Glomerular visceral epithelial cell (primary cell): ENCODE data around the gene ADGRV1.
"Not testable (repeated sequence)": the region's sequence is repeated elsewhere in the genome, so short reads cannot be mapped to it uniquely, and the experiment has no call there.

Experiments
- DNase-seq: peaks from one replicate; pipeline ENCODE4 v3.0.0-alpha.2; 2016; ENCODE audit errors: extremely low spot score

The ADGRV1 gene

DNA sequence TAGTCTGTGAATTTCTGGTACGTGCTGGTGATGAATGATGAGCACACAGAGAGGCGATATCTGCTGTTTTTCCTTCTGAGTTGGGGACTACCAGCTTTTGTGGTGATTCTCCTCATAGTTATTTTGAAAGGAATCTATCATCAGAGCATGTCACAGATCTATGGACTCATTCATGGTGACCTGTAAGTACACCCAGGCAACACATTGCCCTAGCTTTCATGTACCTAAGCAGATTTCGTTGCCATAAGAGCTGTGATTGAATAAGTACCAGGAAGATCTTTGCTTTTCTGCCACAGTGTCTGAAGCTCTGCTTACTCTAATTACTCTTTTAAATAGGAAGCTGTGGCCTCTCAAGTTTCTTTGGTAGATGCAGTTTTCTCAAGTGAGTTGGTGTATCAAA, 426.7 kb downstream of the ADGRV1 start:
- DNase-seq, result no peak

DNA sequence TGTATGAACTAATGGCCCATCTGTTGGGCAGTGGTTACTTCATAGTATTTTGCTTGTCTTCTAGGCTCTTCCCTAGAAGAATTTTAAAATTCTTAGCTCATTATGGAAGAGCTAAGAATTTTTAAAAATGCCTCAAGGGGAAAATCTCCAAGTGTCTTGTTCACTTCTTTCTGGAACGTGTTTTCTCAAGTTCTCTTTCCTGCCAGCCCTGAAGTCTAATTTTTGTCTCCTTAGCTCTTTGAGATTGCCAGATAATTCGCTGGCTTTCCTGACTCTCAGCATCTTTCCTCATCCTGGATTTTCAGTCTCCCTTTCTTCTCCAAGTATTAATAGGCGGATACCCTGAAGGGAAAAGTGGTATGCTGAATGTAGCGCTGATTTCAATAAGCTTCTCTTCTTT, 429.1 kb downstream of the ADGRV1 start:
- no peak for DNase-seq

DNA sequence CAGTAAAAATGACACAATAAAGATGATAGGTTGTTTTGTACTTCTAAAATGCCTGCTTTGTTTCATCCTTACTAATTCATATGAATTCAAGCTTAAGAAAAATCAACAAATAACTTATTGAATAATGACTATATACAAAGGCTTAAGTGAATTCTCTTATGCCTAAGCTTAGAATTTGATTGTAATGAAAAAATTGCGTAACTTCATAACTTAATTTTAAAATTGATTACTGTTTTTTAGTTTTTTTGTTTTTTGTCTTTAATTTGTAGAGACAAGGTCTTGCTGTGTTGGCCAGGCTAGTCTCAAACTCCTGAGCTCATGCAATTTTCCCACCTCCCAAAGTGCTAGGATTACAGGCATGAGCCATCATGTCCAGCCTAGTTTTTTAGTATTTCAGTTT, 432.6 kb downstream of the ADGRV1 start:
- DNase-seq, result no peak

DNA sequence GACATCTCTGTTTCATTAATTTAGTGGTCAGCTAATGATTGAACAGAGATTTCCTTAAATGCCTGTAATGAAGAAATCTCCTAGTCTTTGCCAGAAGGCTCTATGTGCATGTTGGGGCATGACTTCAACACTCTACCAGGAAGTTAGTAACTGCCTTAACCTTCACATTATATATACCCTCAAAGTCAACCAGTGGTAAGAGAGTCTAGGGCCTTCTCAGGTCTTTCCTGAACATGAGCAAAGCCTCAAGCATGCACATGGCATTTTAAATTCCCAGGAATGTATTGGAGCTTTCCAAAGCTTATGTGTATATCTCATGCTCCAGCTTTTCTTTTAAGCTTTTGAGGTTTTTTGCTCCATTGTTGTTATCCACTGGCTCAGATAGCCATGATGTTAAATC, 436.2 kb downstream of the ADGRV1 start:
- no peak for DNase-seq

DNA sequence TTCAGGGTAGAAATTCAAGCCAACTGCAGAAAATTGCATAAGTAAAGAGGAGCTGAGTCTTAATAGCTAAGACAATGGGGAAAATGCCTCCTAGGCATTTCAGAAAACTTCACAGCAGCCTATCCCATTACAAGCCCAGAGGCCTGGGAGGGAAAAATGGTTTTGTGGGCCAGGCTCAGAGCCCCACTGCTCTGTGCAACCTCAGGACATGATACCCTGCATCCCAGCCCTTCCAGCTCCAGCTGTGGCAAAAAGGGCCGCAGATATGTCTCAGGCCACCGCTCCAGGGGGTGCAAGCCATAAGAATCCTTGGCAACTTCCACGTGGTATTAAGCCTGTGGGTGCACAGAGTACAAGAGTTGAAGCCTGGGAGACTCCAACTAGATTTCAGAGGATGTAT, 437.5 kb downstream of the ADGRV1 start:
- DNase-seq, result no peak

DNA sequence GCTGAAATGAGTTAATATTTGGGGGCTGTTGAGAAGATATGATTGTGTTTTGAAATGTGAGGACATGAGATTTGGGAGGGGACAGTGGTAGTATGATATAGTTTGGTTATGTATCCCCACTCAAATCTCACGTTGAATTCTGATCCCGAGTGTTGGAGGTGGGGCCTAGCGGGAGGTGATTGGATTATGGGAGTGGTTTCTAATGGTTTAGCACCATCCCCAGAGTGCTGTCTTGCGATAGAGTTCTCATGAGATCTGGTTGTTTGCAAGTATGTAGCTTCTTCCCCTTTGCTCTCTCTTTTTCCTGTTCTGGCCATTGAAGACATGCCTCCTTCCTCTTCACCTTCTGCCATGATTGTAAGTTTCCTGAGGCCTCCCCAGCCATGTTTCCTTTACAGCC, 438.5 kb downstream of the ADGRV1 start:
- DNase-seq, result no peak

DNA sequence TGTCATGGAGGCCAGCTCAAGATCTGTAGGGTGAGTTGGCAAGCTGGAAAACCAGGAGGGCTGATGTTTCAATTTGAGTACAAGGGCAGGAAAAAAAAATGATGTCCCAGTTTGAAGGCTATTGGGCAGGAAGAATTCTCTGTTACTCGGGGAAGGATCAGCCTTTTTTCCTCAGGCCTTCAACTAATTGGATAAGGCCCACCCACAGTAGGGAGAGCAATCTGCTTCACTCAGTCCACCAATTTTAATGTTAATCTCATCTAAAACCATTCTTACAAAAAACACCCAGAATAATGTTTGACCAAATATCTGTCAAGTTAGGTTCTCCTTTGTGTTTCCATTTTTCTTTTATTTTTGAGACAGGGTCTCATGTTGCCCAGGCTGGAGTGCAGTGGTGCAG, 442.1 kb downstream of the ADGRV1 start:
- DNase-seq, result no peak

DNA sequence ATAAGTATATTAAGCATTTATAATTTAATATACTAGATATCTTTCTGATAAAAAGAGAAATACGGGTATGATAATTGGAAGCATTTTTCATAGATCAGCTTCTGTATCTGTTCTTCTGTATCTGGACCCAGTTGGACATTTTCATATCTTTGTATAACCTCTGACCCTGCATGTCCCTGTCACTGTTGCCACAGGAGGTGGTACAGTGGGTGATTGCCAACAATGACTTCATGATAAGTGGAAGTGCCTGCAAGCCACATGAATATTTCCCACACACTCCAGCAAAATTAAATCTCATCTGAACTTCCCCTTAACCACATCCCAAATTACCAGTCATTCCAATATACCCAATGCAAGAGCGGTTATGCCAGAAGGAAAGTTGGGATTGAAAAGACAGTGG, 448.1 kb downstream of the ADGRV1 start:
- no peak for DNase-seq

DNA sequence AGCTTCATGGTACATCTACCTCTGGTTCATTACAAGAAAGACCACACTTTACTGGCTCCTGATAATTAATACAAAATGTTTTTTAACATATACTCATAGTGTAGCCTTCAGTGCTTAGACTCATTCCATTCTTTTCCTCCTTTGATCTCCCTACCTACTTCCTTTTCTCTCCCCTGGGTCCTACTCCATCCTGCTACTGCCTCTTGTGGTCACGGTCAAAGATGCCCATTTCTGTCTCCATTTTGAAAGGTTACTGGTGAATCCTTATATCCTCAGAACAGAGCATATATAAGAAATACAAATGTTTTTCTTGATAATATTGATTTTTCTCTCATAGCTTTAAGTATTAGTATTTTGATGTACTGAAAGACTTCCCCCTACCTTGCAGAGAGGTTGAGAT, 448.7 kb downstream of the ADGRV1 start:
- no peak for DNase-seq

DNA sequence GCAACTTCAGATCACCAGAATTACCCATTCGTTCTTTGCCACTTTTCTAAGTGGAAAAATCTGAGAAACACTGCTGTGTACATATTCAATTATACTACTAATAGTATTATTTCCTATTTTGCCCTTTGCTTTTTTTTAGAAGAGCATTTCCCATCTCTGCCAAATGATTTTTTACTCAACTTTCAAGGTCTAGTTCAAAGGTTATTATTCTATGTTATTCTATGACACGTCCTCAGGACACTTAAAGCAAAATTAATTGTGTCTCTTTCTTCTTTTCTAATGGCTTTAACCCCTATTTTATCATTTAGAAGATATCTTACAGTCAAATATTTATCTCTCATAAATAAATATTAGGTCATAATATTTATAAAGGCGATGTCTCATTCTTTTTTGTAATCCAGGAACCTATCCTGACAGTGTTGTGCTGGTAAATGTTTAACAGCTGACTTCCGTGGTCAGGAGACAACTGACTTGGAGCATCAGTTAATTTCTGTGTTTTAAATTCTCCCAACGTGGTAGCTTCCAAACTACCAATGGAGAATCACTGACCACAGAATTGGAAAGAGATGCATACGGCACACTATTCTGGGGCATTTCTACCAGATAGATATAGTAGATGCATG, 449.3 kb downstream of the ADGRV1 start:
- peak; percentile 22 for DNase-seq

DNA sequence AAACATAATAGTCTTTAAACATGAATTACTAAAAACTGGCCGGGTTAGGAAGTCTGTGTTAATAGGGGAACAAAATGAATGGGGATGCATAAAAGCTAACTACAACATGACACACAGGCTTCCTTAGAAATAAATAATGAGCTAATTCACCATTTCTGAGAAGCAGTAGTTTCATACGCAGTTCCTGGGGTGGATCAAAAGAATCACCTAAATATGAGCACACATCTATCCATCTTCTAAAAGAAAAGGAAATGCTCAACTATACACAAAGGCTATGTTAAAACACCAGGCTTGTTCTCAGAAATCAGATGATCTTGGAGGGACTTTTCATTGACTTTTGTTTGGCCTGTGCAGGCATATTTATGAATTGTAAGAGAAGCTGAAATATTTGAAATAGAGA, 451.5 kb downstream of the ADGRV1 start:
- DNase-seq, result no peak

DNA sequence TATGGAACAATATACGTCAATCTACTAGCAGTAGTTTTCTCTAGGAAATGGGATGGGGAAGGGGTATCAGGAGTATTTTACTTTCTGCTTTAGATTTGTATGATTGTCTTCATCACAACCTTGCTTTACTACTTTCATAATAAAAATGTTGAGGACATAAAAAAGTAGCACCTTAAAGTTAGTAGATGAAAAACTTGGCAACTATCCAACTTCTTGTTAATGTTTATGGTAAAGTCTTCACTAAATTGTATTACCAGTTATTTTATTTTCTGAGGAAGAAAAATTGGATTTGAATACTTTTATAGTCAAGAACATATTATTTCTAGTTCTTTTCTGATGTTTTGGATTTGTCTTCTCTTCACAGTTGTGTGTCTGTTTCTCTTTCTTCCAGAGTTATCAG, 452.4 kb downstream of the ADGRV1 start:
- DNase-seq, result no peak

DNA sequence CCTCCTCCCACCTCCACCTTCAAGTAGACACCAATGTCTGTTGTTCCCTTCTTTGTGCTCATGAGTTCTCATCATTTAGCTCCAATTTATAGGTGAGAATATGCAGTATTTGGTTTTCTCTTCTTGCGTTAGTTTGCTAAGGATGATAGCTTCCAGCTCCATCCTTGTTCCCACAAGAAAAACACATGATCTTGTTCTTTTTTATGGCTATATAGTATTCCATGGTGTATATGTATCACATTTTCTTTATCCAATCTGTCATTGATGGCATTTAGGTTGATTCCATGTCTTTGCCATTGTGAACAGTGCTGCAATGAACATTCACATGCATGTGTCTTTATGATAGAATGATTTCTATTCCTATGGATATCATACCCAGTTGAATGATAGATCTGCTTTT, 454.3 kb downstream of the ADGRV1 start:
- not testable (repeated sequence) for DNase-seq

DNA sequence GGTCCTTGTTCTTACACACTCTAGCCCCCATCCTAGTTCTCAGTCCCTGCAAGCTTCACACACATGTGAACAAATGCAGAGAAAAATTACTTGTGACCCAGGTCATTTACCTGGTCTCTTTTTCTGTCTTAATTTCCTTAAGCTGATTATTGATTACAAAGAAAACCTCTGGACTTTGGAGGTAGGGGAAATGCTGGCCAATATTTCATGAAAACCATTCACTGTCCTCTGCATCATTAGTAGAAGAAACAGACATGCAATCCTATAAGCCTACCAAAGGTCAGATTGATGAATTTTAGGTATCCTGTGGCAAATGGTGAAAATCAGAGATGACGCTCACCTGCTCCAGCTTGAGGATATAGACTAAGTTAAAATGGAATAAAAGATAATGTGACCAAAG, 457.7 kb downstream of the ADGRV1 start:
- DNase-seq, result no peak

DNA sequence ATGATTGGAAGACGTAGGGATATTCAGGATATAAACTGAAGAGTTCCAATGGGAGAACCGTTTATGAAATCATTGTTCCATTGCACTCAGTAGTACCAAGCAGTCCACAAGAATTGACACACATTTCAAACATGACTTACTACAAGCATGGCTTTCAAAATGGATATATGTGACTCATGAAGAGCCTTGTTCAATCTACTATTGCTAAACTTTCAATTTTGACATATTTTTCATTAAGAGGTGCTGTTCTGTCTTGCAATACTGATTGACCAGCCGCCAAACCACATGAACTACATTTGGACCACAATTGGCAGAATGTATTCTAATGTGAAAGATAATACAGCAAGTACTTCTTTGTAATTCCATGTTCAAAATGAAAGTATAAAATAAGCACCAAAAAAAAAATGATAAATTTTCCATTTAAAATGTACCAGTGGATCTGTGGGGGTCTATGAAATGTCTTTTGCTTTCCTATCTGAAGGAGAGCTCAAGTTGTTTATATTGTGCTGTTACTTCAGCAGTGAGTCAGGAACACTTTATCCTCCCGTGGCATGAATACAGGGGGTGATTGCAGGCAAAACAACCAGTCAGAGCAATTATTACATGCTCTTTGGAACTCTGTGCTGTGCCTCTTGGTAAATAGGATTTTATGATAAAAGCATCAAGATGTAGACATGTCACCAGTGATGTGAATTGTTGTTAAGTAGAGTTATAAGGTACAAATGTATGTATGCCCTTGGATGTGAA, 458.5 kb downstream of the ADGRV1 start:
- peak; percentile 26 for DNase-seq

DNA sequence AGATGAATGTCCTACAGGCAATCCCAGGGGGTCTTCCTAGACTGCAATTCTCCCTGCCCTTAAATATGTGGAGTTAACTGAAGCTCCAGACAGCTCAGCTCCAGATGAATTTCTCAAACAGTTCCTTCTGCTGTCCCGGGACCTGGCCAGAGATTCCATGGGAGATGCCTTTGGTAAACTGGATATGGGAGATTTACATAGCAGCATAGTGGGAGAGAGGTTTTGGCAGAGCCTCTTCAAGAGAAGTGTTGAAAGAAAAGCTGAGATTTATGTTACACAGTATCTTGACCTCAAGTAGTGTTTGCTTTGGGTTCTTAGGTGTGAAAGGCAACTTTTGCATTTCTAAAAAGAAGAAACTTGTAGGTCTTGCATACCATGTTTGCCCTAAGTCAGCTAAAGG, 459.6 kb downstream of the ADGRV1 start:
- DNase-seq, result no peak

DNA sequence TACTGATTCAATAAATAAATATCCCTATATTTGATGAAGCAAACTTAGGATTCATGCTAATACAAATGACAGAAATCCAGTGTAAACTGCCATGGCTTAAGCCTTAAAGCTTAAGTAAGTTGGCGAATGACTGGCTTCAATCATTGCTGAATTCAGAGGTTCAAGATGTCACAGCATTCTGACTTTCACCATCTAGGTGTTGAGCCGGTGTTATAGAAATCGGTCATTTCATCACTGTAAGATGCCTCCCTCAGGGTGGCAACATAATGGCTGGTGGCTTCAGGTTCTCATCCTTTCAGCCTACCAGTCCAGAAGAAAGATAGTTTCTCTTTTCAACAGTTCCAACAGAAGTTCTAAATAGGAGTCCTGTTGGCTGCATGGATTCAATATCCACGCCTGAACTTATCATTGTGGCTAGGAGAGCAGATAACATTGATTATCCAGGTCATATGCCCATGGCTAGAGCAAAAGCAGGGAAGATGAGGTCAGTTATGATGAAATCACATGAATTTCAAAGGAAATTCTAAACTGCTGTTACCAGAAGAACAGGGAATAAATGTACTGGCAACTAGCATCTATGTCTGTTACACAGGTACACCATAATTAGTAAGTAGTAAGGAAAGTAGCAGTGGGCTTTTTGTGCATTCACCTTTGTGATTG, 460.2 kb downstream of the ADGRV1 start:
- no peak for DNase-seq

DNA sequence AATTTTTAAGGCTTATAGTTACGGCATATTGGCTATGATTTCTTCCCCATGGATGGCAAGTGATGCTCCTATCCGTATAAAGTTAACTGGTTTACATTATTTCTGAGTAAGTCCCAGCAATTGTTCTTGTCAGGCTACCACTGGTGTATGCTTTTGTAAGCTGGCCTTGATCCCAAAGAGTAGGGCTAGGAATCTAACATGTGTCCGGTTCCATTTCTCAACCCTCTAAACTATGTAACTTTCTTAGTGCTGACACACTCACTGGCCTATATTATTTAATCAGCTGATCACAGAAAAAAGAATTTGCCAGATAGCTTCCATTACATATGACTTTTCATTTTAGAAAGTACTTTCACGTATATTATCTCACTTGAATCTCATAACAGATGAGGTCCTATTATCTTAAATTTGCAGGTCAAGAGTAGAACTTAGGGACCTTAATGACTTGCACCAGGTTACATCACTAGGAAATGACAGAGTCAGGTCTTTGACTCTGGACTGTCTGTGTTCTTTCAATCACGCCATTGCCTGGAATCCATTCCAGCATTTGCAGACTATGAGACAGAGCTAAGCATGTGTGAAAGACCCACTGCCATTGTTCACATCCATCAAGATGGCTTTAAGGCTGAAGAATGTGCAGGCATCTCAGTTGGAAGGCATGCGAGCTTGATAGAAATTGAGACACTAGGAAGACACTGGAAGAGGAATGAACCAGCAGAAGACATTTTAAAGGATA, 461.6 kb downstream of the ADGRV1 start:
- DNase-seq, result peak; percentile 33

DNA sequence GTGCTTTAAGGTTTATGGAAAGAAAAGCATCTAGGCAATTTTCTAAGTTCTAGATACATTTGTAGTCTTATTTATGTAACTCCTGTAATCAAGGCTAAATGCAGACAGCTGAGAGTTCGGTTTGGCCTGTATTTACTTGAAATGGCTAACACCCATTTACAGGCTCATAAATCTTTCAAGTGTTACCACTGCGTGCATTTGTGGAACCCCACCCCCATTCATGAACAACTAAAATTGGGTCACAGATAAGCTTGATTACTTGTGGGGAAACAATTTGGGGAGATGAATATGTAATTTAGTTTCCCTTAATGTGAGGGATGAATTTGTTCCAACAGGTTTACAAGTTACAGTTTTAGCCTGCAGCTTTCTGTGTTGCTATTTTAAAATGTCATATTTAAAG, 463.9 kb downstream of the ADGRV1 start:
- no peak for DNase-seq

DNA sequence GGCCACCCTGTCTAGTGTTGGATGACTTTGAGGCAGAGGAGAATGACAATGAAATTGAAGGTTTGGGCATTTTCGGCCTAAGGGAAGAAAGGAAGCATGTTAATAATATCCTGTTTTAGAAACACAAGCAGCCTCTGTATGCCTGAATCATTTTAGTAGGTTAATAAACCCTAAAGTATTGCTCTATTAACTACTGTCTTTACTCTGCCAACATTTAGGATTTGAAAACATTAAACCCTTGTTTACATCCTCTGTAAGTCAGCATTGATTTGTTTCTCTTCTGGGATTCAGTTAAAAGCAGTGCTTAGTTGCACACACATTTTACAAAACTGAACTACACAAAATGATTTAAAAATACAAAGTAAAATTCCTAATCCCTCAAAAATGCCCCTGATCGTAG, 465.6 kb downstream of the ADGRV1 start:
- DNase-seq, result no peak

DNA sequence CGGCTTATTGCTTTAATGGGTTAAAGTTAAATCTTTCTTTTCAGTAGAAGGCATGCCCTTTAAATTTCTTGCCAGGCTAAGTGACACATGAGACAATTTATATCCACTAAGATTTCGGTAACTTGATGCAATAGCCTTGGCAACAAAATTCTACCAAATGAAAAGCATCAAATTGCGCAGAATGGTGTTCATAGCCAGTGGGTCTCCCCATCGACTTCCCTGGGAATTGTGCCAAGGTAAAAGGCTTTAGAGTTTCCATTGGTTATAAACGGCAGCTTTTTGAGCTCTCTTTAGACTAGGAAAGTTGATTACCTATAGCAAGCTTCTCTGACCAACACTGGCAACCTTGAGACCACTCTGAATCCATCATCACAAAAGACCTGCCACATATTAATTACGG, 466.1 kb downstream of the ADGRV1 start:
- no peak for DNase-seq

DNA sequence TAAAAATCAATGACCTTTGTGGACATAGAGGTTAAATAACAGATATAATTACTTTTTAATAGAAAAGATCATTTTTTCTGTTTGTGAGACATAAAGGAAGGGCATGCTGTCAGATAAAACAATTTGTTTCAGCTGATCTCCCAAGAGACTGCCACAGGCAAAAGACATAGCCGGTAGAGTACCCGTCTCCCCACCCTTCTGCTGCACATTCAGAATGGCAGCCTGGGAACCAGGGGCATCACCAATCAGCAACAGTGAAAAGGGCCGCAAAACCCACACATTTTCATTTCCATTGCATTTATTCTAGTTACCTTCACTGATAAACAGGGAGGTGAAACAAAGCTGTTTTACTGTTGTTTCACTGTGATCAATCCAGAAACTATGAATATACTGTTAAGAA, 466.9 kb downstream of the ADGRV1 start:
- DNase-seq, result no peak

DNA sequence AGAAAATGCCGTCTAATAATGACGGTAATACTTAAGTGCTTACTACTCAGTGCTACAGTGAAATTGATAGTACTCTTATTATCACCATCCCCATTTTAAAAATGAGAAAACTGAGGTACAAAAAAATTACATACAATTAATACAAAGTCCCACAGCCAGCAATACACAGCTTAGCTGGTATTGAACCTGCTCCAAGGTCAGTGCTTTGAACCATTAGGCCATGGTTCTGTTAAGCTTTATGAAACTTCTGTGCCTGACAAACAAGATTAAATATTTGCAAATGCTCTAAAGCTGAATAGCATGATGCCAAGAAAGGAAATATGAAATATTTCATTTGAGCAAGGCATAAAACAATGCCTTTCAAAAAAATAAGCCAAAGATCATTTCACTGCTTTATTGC, 467.4 kb downstream of the ADGRV1 start:
- DNase-seq, result no peak
